KOPT-K1 (cell line): ENCODE measurements around the gene CRKL.
"Not testable (repeated sequence)": the region's sequence is repeated elsewhere in the genome, so short reads cannot be mapped to it uniquely, and the experiment has no call there.

ENCODE experiments used
- H3K27ac ChIP-seq: fragments of 200-600 bp; sonication (generic); 2 replicates; pipeline ENCODE4 v1.5.1; 2016; ENCODE audit warnings: antibody characterized with exemption, mild to moderate bottlenecking, low read depth, low read length; ENCODE audit not compliant: poor library complexity, severe bottlenecking
- H3K36me3 ChIP-seq: fragments of 200-600 bp; sonication (generic); 2 replicates; pipeline ENCODE4 v1.5.1; 2017; ENCODE audit warnings: antibody characterized with exemption, mild to moderate bottlenecking, low read length, moderate library complexity; ENCODE audit not compliant: insufficient read depth
- H3K9me3 ChIP-seq: fragments of 200-600 bp; sonication (generic); 2 replicates; pipeline ENCODE4 v1.5.1; 2017; ENCODE audit warnings: antibody characterized with exemption, low read length, mild to moderate bottlenecking; ENCODE audit not compliant: insufficient read depth, poor library complexity, severe bottlenecking

The CRKL gene

GRCh38 chr22:20889025-20889704, 28.0 kb upstream of the CRKL start:
- Histone ChIP-seq H3K27ac (no peak overlapping the region), H3K36me3 (peaks cover 55% of the 10 kb centered on the region), H3K9me3 (no peaks in the 10 kb centered on the region)

- Histone ChIP-seq H3K36me3 (peaks cover 46% of the 10 kb centered on the region), H3K27ac (no peak overlapping the region), H3K9me3 (no peaks in the 10 kb centered on the region)
These were observed 27.2 kb upstream of the CRKL start for GRCh38 chr22:20889904-20890540.

GRCh38 chr22:20890975-20891374, 26.2 kb upstream of the CRKL start:
- no peaks in the 10 kb centered on the region for H3K9me3 ChIP-seq
- H3K27ac ChIP-seq = no peak overlapping the region
- H3K36me3 ChIP-seq = peaks cover 38% of the 10 kb centered on the region

GRCh38 chr22:20897737-20898136, 19.5 kb upstream of the CRKL start:
- H3K9me3 ChIP-seq, H3K36me3 ChIP-seq: not testable (repeated sequence)

GRCh38 chr22:20899827-20900423, 17.3 kb upstream of the CRKL start:
- no peak overlapping the region for H3K27ac ChIP-seq
- no peaks in the 10 kb centered on the region for H3K9me3 ChIP-seq
- no peaks in the 10 kb centered on the region for H3K36me3 ChIP-seq

More at GRCh38 chr22:20897737-20898136, 19.5 kb upstream of the CRKL start:
- H3K27ac ChIP-seq = not testable (repeated sequence)

- not testable (repeated sequence) for H3K36me3 ChIP-seq, H3K27ac ChIP-seq, H3K9me3 ChIP-seq
These were observed 15.8 kb upstream of the CRKL start for GRCh38 chr22:20901093-20902033.

- Histone ChIP-seq H3K36me3 (no peaks in the 10 kb centered on the region), H3K9me3 (no peaks in the 10 kb centered on the region), H3K27ac (no peak overlapping the region)
These were observed 14.1 kb upstream of the CRKL start for GRCh38 chr22:20903093-20903492.

GRCh38 chr22:20904008-20904979, 12.9 kb upstream of the CRKL start:
- Histone ChIP-seq H3K27ac (no peak overlapping the region), H3K36me3 (no peaks in the 10 kb centered on the region)

GRCh38 chr22:20904980-20905355, 12.2 kb upstream of the CRKL start:
- no peaks in the 10 kb centered on the region for H3K9me3 ChIP-seq
- no peak overlapping the region for H3K27ac ChIP-seq
- H3K36me3 ChIP-seq = no peaks in the 10 kb centered on the region

More at GRCh38 chr22:20904008-20904979, 12.9 kb upstream of the CRKL start:
- no peaks in the 10 kb centered on the region for H3K9me3 ChIP-seq

- Histone ChIP-seq H3K9me3 (no peaks in the 10 kb centered on the region), H3K36me3 (no peaks in the 10 kb centered on the region), H3K27ac (no peak overlapping the region)
These were observed 11.5 kb upstream of the CRKL start for GRCh38 chr22:20905415-20906386.

GRCh38 chr22:20906387-20906767, 10.8 kb upstream of the CRKL start:
- Histone ChIP-seq H3K27ac (no peak overlapping the region), H3K36me3 (no peaks in the 10 kb centered on the region), H3K9me3 (no peaks in the 10 kb centered on the region)

- not testable (repeated sequence) for H3K36me3 ChIP-seq, H3K27ac ChIP-seq, H3K9me3 ChIP-seq
These were observed 8.5 kb upstream of the CRKL start for GRCh38 chr22:20908717-20909116.

GRCh38 chr22:20909543-20910303, 7.5 kb upstream of the CRKL start:
- Histone ChIP-seq H3K9me3 (no peaks in the 10 kb centered on the region), H3K27ac (no peak overlapping the region), H3K36me3 (no peaks in the 10 kb centered on the region)
